RWPE2 (cell line): ENCODE measurements around the gene IER5.

Experiments used
- ATAC-seq: fragments of 200-7000 bp; cut with Tn5 transposase; 3 replicates; pipeline ENCODE4 v1.9.1; 2021; ENCODE audit warnings: low read depth
- DNase-seq: peaks from one replicate; pipeline ENCODE4 v3.0.0-alpha.2; 2020; ENCODE audit warnings: low spot score
- H3K27ac ChIP-seq: fragments of 450-650 bp; 2 replicates; pipeline ENCODE4 v1.5.1; 2017; ENCODE audit warnings: mild to moderate bottlenecking; ENCODE audit not compliant: poor library complexity, severe bottlenecking
- H3K27me3 ChIP-seq: fragments of 250-450 bp; sonication (Bioruptor Pico); 2 replicates; pipeline ENCODE4 v1.5.1; 2021; ENCODE audit warnings: mild to moderate bottlenecking, moderate library complexity; ENCODE audit not compliant: insufficient read depth, poor library complexity, severe bottlenecking
- H3K36me3 ChIP-seq: fragments of 250-450 bp; sonication (Bioruptor Pico); 2 replicates; pipeline ENCODE4 v1.5.1; 2020; ENCODE audit warnings: low read depth, mild to moderate bottlenecking, moderate library complexity
- H3K4me1 ChIP-seq: fragments of 250-450 bp; sonication (Bioruptor Pico); 2 replicates; pipeline ENCODE4 v1.5.1; 2021; ENCODE audit warnings: mild to moderate bottlenecking, moderate library complexity; ENCODE audit not compliant: insufficient read depth, poor library complexity, severe bottlenecking
- H3K4me3 ChIP-seq: fragments of 250-450 bp; sonication (Bioruptor Pico); 2 replicates; pipeline ENCODE4 v1.5.1; 2021; ENCODE audit warnings: mild to moderate bottlenecking, moderate library complexity; ENCODE audit not compliant: severe bottlenecking
- H3K9me3 ChIP-seq: fragments of 250-450 bp; sonication (Bioruptor Pico); 2 replicates; pipeline ENCODE4 v1.5.1; 2021; ENCODE audit warnings: mild to moderate bottlenecking, moderate library complexity; ENCODE audit not compliant: severe bottlenecking
- TF ChIP-seq, protein P1 (sequence below): fragments of 450-650 bp; IDR thresholded peaks from one replicate; pipeline ENCODE4 v1.5.1; 2017; ENCODE audit warnings: mild to moderate bottlenecking, moderate library complexity; ENCODE audit not compliant: poor library complexity, severe bottlenecking

The IER5 gene

DNA sequence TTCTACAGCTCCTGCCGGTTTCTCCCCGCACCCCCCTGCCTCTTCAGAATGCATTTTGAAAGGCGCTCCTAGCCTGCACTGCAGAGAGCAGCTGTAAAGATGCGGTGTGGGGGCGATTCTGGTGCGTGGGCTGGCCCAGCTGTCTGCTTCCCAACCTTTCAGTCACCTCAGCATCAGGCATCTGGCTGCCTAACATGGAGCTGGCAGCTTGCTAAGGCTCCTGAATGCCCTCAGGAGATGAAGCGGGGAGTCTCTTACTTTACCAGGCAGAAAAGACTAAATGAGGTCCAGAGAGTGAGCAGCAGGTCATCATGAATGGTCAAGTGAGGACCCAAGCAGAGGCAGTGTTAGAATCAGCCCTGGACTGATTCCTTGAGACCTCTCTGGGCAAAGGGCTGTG lies 8.7 kb downstream of the IER5 start:
- Histone ChIP-seq H3K27ac (peak overlapping the region; percentile 97), H3K4me3 (no peak overlapping the region), H3K9me3 (no peaks in the 10 kb centered on the region), H3K4me1 (peaks cover 51% of the 10 kb centered on the region), H3K36me3 (peaks cover 25% of the 10 kb centered on the region), H3K27me3 (no peaks in the 10 kb centered on the region)
- ATAC-seq (no peak), DNase-seq (no peak)
- TF ChIP-seq, protein P1, sequence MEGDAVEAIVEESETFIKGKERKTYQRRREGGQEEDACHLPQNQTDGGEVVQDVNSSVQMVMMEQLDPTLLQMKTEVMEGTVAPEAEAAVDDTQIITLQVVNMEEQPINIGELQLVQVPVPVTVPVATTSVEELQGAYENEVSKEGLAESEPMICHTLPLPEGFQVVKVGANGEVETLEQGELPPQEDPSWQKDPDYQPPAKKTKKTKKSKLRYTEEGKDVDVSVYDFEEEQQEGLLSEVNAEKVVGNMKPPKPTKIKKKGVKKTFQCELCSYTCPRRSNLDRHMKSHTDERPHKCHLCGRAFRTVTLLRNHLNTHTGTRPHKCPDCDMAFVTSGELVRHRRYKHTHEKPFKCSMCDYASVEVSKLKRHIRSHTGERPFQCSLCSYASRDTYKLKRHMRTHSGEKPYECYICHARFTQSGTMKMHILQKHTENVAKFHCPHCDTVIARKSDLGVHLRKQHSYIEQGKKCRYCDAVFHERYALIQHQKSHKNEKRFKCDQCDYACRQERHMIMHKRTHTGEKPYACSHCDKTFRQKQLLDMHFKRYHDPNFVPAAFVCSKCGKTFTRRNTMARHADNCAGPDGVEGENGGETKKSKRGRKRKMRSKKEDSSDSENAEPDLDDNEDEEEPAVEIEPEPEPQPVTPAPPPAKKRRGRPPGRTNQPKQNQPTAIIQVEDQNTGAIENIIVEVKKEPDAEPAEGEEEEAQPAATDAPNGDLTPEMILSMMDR, result no peak

DNA sequence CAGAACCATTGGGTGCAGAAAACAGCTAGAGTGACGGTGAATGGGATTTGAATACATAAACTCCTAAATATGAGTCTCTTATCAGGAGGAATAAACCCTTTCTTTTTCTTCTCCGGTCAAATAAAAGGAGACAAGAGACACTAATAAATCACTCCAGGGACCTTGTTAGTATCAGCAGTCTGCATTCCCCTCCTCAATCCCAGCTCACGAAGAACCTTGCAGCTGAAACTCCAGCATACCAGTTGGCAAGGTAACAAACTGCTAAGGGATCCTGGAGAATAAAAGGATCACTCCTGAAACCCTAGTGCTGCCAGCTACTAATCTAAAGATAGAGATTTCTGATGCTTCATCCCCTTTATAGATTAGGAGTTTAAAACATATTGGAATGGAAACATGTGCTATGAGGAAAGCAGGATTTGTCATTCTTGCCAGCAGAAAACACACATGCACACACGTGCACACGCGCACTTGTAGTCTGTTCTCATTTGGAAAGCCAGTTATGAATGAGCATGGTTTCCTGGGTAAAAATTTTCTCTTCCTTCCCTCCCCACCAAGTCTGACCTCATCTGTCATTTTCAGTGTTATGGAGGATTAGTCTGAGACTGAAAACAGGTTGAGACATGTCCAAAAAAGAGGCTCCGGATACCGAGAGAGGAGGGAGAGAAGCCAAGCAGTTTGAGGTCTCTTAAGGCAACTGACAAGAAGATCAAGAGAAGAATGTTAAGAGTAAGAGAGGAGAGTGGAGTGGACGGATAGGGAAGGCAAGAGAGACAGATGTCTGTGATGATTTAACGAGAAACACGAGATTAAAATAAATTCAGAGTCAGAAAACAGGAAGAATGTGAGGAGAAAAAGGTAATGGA lies 10.9 kb downstream of the IER5 start:
- DNase-seq (no peak), ATAC-seq (peak; percentile 50)
- Histone ChIP-seq H3K4me1 (peaks cover 62% of the 10 kb centered on the region), H3K27ac (peak overlapping the region; percentile 97), H3K4me3 (no peak overlapping the region), H3K9me3 (no peaks in the 10 kb centered on the region), H3K36me3 (peaks cover 4% of the 10 kb centered on the region), H3K27me3 (no peaks in the 10 kb centered on the region)
- TF ChIP-seq, protein P1, result no peak

DNA sequence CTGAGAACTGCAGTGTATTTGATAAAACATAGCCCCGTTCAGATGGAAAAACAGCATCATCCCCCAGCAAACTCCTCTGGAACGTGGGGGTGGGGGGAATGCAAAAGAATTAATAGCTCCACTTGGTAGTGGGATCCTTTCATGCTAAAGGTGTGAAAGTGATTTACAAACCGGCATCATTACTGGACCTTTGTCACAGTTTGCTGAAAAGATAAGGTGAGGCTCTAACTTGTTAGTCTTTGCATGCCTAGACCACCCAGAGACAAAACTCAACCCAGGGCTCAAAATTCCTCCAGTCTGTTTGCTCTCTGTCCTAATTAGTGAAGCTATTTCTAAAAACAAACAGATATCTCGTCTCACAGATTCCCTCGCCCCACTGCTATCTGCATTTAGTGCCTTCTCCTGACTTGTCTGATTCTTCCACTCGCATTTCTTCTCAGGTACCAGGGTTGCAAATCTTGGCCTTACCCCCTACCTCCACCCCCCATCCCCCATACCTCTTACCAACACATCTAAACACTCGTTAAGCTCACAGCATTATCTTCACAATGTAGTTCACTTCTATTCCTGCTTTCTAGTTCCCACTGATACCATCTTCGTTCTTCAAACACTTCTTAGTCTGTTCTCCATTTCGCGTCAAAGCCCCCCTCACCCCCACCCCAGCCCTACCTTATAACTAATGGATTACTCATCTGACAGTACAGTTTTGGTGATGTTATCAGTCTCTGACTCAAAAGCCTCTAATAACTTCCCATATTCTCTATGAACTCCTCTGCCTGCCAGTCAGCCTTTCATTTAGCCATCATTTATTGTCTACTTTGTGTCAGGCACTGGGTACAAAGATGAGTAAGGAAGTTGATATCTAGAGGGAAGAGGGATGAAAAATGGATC lies 11.8 kb downstream of the IER5 start:
- Histone ChIP-seq H3K9me3 (no peaks in the 10 kb centered on the region), H3K36me3 (no peaks in the 10 kb centered on the region), H3K27me3 (no peaks in the 10 kb centered on the region), H3K27ac (peak overlapping the region; percentile 97), H3K4me1 (peaks cover 62% of the 10 kb centered on the region), H3K4me3 (no peak overlapping the region)
- TF ChIP-seq, protein P1, result no peak
- peak; percentile 17; the same call in 2 of the 3 replicates for ATAC-seq
- no peak for DNase-seq

DNA sequence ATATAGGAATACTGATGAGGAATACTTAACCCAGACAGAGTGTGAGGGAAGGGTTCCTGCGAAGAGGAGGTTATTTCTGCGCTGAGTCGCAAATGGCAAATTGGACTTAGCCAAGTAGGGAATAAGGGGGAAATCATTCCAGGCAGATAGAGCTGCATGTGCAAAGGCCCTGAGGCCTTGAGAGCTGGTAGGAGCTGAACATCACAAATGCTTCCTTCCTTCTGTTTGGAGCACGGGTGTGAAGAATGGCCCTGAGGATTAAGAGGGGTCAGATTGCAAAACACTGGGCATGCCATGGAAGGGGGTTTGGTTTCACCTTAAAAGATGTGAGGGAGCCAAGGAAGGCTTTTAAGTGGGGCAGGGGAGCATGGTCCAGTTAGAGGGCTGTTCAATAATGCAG lies 12.4 kb downstream of the IER5 start:
- Histone ChIP-seq H3K36me3 (no peaks in the 10 kb centered on the region), H3K4me1 (peaks cover 67% of the 10 kb centered on the region), H3K27ac (peak overlapping the region; percentile 97), H3K9me3 (no peaks in the 10 kb centered on the region), H3K4me3 (no peak overlapping the region), H3K27me3 (no peaks in the 10 kb centered on the region)
- TF ChIP-seq, protein P1, result no peak
- DNase-seq, result no peak
- no peak for ATAC-seq
